ENCODE results near the gene MFSD6L. TPM values are rescaled to one million over a fixed set of nuclear protein-coding genes. Genes with fewer than 3 reads are reported as not detected.

MFSD6L gene
- total RNA-seq, 1 experiment from 2014 or later: not detected

GRCh38 chr17:8832711-8833352 lies 33.7 kb upstream of the MFSD6L start:
- H3K27ac ChIP-seq: no peak overlapping the region
- peak in 1 of 2 experiments; percentile 17 for DNase-seq
- no peaks in the 10 kb centered on the region for H3K36me3 ChIP-seq
- H3K27me3 ChIP-seq: no peaks in the 10 kb centered on the region
- H3K4me3 ChIP-seq: no peak overlapping the region
- H3K9me3 ChIP-seq (replicated peaks): no peaks in the 10 kb centered on the region
- no peaks in the 10 kb centered on the region for H3K4me1 ChIP-seq

GRCh38 chr17:8831234-8831849 lies 32.2 kb upstream of the MFSD6L start:
- Histone ChIP-seq H3K9me3 (replicated peaks) (no peaks in the 10 kb centered on the region), H3K27me3 (no peaks in the 10 kb centered on the region), H3K4me3 (no peak overlapping the region), H3K4me1 (no peaks in the 10 kb centered on the region), H3K27ac (no peak overlapping the region), H3K36me3 (no peaks in the 10 kb centered on the region)
- no peak for DNase-seq

GRCh38 chr17:8830141-8830540 lies 31.0 kb upstream of the MFSD6L start:
- no peak for DNase-seq
- Histone ChIP-seq H3K9me3 (replicated peaks) (no peaks in the 10 kb centered on the region), H3K27me3 (no peaks in the 10 kb centered on the region), H3K36me3 (no peaks in the 10 kb centered on the region), H3K4me3 (no peak overlapping the region), H3K4me1 (no peaks in the 10 kb centered on the region), H3K27ac (no peak overlapping the region)

- no peaks in the 10 kb centered on the region for H3K36me3 ChIP-seq
- DNase-seq: no peak
- no peak overlapping the region for H3K27ac ChIP-seq
- H3K9me3 ChIP-seq (replicated peaks): no peaks in the 10 kb centered on the region
- H3K27me3 ChIP-seq: no peaks in the 10 kb centered on the region
- no peaks in the 10 kb centered on the region for H3K4me1 ChIP-seq
- H3K4me3 ChIP-seq: no peak overlapping the region
These were observed 30.1 kb upstream of the MFSD6L start for GRCh38 chr17:8829036-8829941.

GRCh38 chr17:8828517-8828875 lies 29.3 kb upstream of the MFSD6L start:
- H3K36me3 ChIP-seq: no peaks in the 10 kb centered on the region
- H3K9me3 ChIP-seq (replicated peaks): no peaks in the 10 kb centered on the region
- H3K27ac ChIP-seq: no peak overlapping the region
- H3K4me3 ChIP-seq: no peak overlapping the region
- H3K4me1 ChIP-seq: no peaks in the 10 kb centered on the region
- DNase-seq: no peak
- H3K27me3 ChIP-seq: no peaks in the 10 kb centered on the region

- no peak for DNase-seq
- no peak overlapping the region for H3K4me3 ChIP-seq
These were observed 27.8 kb upstream of the MFSD6L start for GRCh38 chr17:8826808-8827435.

GRCh38 chr17:8825802-8826201 lies 26.6 kb upstream of the MFSD6L start:
- Histone ChIP-seq H3K27me3 (no peaks in the 10 kb centered on the region), H3K4me1 (no peaks in the 10 kb centered on the region), H3K9me3 (replicated peaks) (no peaks in the 10 kb centered on the region), H3K4me3 (no peak overlapping the region), H3K27ac (no peak overlapping the region), H3K36me3 (no peaks in the 10 kb centered on the region)
- no peak for DNase-seq

More at GRCh38 chr17:8826808-8827435, 27.8 kb upstream of the MFSD6L start:
- no peaks in the 10 kb centered on the region for H3K27me3 ChIP-seq
- H3K27ac ChIP-seq: no peak overlapping the region
- no peaks in the 10 kb centered on the region for H3K36me3 ChIP-seq
- no peaks in the 10 kb centered on the region for H3K4me1 ChIP-seq
- no peaks in the 10 kb centered on the region for H3K9me3 ChIP-seq (replicated peaks)

- DNase-seq: no peak
- H3K27me3 ChIP-seq: no peaks in the 10 kb centered on the region
- H3K9me3 ChIP-seq (replicated peaks): no peaks in the 10 kb centered on the region
- no peak overlapping the region for H3K27ac ChIP-seq
- H3K36me3 ChIP-seq: no peaks in the 10 kb centered on the region
- H3K4me3 ChIP-seq: no peak overlapping the region
- H3K4me1 ChIP-seq: no peaks in the 10 kb centered on the region
These were observed 24.1 kb upstream of the MFSD6L start for GRCh38 chr17:8823279-8823678.

GRCh38 chr17:8822401-8823035 lies 23.4 kb upstream of the MFSD6L start:
- Histone ChIP-seq H3K27me3 (no peaks in the 10 kb centered on the region), H3K27ac (no peak overlapping the region), H3K9me3 (replicated peaks) (no peaks in the 10 kb centered on the region), H3K4me1 (no peaks in the 10 kb centered on the region), H3K4me3 (no peak overlapping the region), H3K36me3 (no peaks in the 10 kb centered on the region)
- DNase-seq: no peak

- Histone ChIP-seq H3K4me1 (no peaks in the 10 kb centered on the region), H3K27me3 (no peaks in the 10 kb centered on the region), H3K9me3 (replicated peaks) (no peaks in the 10 kb centered on the region), H3K36me3 (no peaks in the 10 kb centered on the region), H3K27ac (no peak overlapping the region), H3K4me3 (no peak overlapping the region)
- DNase-seq: no peak
These were observed 22.4 kb upstream of the MFSD6L start for GRCh38 chr17:8821446-8822105.

- no peaks in the 10 kb centered on the region for H3K4me1 ChIP-seq
- H3K36me3 ChIP-seq: no peaks in the 10 kb centered on the region
- H3K27ac ChIP-seq: no peak overlapping the region
- H3K27me3 ChIP-seq: no peaks in the 10 kb centered on the region
- no peak overlapping the region for H3K4me3 ChIP-seq
- no peaks in the 10 kb centered on the region for H3K9me3 ChIP-seq (replicated peaks)
- DNase-seq: no peak
These were observed 21.3 kb upstream of the MFSD6L start for GRCh38 chr17:8820311-8821010.

GRCh38 chr17:8818654-8819330 lies 19.6 kb upstream of the MFSD6L start:
- Histone ChIP-seq H3K36me3 (no peaks in the 10 kb centered on the region), H3K4me1 (no peaks in the 10 kb centered on the region)
- DNase-seq: no peak

GRCh38 chr17:8818047-8818446 lies 18.9 kb upstream of the MFSD6L start:
- DNase-seq: no peak
- H3K27ac ChIP-seq: no peak overlapping the region

More at GRCh38 chr17:8818654-8819330, 19.6 kb upstream of the MFSD6L start:
- Histone ChIP-seq H3K9me3 (replicated peaks) (no peaks in the 10 kb centered on the region), H3K27me3 (no peaks in the 10 kb centered on the region), H3K4me3 (no peak overlapping the region), H3K27ac (no peak overlapping the region)

More at GRCh38 chr17:8818047-8818446, 18.9 kb upstream of the MFSD6L start:
- H3K4me1 ChIP-seq: no peaks in the 10 kb centered on the region
- no peaks in the 10 kb centered on the region for H3K9me3 ChIP-seq (replicated peaks)
- no peaks in the 10 kb centered on the region for H3K27me3 ChIP-seq
- H3K36me3 ChIP-seq: no peaks in the 10 kb centered on the region
- H3K4me3 ChIP-seq: no peak overlapping the region

All from SJCRH30 (cell line).